ENCODE measurements around the gene ELMOD3.

ELMOD3 gene

GRCh38 chr2:85393836-85394235 lies 39.3 kb downstream of the ELMOD3 start:
- H3K4me3 ChIP-seq (ENCODE audit: low read depth, low read length), result no peak overlapping the region
- TF ChIP-seq CTCF (conservative IDR thresholded peaks at IDR 0.05; ENCODE audit: low read depth, low read length), result no peak
- DNase-seq (ENCODE audit: low read depth), result no peak

DNA sequence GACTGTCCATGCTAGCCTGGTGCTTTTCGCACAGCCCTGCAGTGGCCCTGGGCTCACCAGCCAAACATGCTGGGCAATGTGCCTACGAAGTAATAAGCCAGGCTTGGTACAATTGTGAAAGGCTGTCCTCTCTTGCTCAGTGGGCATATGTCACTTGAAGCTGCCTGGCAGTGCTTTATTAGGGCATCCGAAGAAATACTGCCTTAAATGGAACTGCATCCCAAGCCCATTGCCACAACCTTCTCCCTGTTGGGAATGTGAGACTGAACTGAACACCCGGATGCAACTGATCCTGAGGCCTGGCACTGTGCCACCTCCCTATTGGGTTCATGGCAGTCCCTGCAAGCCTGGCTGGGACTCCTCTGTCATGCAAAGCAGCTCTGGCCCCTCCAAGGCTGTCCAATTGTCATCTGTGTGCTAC lies 39.7 kb downstream of the ELMOD3 start:
- no peak for TF ChIP-seq CTCF (conservative IDR thresholded peaks at IDR 0.05; ENCODE audit: low read depth, low read length)
- no peak overlapping the region for H3K4me3 ChIP-seq (ENCODE audit: low read depth, low read length)
- no peak for DNase-seq (ENCODE audit: low read depth)

DNA sequence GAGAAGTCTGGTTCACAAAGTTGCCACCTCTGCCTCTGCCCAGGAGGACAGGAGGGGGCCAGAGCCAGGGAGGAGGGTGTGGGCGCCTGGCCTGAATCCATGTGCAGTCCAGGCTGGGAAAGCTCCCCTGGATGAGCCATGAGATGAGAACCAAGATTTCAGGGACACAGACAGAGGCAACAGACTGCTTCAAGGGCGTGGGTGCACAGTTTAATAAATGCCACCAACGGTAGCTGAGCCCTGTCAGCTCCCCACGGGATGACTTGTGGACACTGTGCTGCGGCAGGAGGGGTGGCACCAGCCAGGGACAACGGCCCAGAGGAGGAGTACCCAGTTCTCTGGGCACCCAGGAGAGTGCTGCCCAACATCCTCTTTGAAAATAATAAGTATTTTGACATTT lies 40.4 kb downstream of the ELMOD3 start:
- no peak overlapping the region for H3K4me3 ChIP-seq (ENCODE audit: low read depth, low read length)
- no peak for TF ChIP-seq CTCF (conservative IDR thresholded peaks at IDR 0.05; ENCODE audit: low read depth, low read length)
- DNase-seq (ENCODE audit: low read depth), result no peak

DNA sequence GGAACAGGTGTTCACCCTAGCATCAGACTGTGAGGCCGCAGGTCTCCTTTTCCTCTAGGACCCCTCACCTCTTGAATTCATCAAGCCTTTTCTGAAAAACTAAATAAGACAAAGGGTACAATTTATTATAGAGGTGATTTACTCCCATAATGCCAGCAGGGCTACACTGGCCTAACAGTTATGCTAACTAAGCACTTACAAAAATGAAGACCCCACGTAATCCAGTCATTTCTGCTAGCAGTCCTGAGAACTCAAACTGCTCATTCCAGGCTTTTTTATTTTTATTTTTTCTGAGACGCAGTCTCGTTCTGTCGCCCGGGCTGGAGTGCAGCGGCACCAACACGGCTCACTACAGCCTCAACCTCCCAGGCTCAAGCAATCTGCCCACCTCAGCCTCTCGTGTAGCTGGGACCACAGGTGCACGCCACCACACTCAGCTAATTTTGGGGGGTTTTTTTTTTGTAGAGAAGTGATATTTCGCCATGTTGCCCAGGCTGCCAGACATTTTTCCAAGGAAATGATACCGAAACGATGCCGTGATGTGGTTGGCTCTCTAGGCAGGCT lies 41.4 kb downstream of the ELMOD3 start:
- no peak for TF ChIP-seq CTCF (conservative IDR thresholded peaks at IDR 0.05; ENCODE audit: low read depth, low read length)
- no peak for DNase-seq (ENCODE audit: low read depth)
- H3K4me3 ChIP-seq (ENCODE audit: low read depth, low read length), result no peak overlapping the region

- no peak for TF ChIP-seq CTCF (conservative IDR thresholded peaks at IDR 0.05; ENCODE audit: low read depth, low read length)
- DNase-seq (ENCODE audit: low read depth), result no peak
- no peak overlapping the region for H3K4me3 ChIP-seq (ENCODE audit: low read depth, low read length)
Measured at GRCh38 chr2:85396531-85397470, 42.2 kb downstream of the ELMOD3 start.

- DNase-seq (ENCODE audit: low read depth), result no peak
- H3K4me3 ChIP-seq (ENCODE audit: low read depth, low read length), result no peak overlapping the region
- TF ChIP-seq CTCF (conservative IDR thresholded peaks at IDR 0.05; ENCODE audit: low read depth, low read length), result no peak
Measured at GRCh38 chr2:85397925-85398331, 43.4 kb downstream of the ELMOD3 start.

Data from choroid plexus epithelial cell (primary cell).